Hematopoietic multipotent progenitor cell treated with erythropoietin and hydrocortisone succinate and interleukin-3 and kit ligand, for 4 days (in vitro differentiated cells): ENCODE measurements around the gene IPO7.
"Not testable (repeated sequence)": the region's sequence is repeated elsewhere in the genome, so short reads cannot be mapped to it uniquely, and the experiment has no call there.

Source experiments
- DNase-seq: peaks from one replicate; pipeline ENCODE4 v3.0.0-alpha.2; 2015

IPO7 gene

DNA sequence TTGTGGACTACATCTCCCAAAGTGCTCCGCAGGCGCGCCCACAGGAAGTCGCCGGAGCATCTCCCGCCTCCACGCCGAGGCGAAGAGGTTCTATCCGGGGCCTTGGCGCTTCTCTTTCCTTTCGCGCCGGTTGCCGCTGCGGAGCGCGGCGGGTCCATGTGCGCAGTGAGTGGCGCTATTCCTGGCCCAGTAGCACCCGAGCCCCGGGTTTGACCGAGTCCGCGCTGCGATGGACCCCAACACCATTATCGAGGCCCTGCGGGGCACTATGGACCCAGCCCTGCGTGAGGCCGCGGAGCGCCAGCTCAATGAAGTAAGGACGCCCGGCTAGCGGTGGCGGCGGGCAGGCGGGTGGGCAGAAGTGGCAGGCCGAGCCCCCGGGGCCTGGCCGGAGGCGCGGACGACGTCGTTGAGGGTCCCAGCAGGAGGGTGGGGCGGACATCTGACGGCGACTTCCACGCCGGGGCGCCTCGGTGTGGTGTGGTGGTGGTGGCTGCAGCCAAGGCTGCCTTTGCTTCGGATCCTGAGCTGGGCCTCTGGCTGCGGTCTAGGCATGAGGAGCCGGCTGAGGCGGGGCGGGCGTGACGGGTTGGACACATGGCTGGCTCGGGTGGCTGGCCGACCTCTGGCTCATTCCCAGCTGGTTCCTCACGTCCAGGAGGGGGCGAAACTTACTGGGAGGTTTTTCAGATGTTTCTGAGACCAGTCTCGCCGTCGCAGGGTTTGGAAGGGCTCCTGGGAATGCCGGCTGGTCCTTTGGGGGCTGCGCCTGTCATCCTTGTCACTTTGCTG lies at the start of gene IPO7:
TSS of gene IPO7 (plus strand) at position 118 of the 792 bp plus-strand sequence. CDS start at position 230, 112 bp downstream.
- DNase-seq = peak; percentile 98

- DNase-seq = no peak
Measured at GRCh38 chr11:9341638-9342178, 42.7 kb upstream of the IPO7 start.

GRCh38 chr11:9344061-9344680 lies 40.3 kb upstream of the IPO7 start:
- no peak for DNase-seq

- DNase-seq = peak; percentile 85
Measured at GRCh38 chr11:9347100-9347499, 37.4 kb upstream of the IPO7 start.

DNA sequence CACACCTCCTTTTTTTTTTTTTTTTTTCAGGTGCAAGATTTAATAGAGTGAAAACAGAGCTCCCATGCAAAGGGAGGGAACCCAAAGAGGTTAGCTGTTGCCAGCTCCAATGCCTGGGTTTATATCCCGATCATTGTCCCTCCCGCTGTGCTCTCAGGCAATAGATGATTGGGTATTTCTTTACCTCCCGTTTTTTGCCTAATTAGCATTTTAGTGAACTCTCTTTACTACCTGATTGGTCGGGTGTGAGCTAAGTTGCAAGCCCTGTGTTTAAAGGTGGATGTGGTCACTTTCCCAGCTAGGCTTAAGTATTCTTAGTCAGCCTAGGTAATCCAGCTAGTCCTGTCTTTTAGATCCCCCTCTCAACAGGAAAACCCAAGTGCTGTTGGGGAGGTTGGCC lies 36.7 kb upstream of the IPO7 start:
- DNase-seq = not testable (repeated sequence)

- no peak for DNase-seq
Measured at GRCh38 chr11:9351321-9351881, 33.1 kb upstream of the IPO7 start.

- DNase-seq = no peak
Measured at GRCh38 chr11:9357041-9357440, 27.4 kb upstream of the IPO7 start.

GRCh38 chr11:9360862-9361622 lies 23.4 kb upstream of the IPO7 start:
- not testable (repeated sequence) for DNase-seq

GRCh38 chr11:9362393-9362863 lies 22.0 kb upstream of the IPO7 start:
- peak; percentile 32 for DNase-seq

DNA sequence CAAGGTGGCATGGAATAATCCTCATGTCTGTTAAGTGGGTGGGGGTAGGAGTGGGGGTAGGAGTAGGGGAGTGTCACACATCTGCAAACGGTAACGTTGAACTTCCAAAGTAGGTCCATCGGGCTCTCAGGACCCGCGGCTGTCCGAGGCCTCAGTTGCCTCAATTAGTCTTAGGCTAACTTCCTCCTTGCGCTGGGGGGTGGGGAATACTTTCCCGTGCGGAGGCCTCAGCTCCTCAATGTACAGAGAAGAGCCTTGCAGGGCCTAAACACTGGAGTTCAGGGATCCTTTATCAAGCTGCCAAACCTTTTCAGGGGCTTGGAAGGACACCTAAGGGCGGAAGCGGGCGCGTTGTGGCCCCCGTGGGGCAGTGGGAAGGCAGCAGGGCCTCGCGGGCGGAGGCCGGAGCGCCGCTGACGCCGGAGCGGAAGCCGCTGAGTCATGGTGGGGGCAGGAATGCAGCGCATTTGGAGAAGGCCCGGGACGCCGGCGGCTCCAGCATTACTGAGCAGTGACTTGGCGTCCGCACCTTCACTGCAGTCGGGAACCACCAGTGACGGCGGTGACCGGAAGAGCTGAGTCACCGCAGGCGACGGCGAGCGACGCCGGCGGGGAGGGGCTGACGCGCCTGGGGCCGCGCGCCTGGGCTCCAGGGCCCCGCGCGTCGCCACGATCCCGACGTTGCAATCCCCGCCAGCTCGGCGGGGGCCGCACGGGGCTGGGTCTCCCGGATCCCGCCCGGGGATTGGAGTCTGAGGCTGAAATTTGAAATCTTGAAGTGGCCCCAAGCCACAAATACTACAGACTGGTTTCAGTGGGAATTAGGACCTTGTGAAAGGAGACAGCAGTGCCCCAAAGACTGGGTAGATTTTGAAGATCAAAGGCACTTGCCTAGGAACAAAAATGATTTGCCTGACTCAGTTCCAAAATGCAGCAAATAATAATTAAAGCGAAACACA lies 20.2 kb upstream of the IPO7 start:
- DNase-seq = peak; percentile 97

DNA sequence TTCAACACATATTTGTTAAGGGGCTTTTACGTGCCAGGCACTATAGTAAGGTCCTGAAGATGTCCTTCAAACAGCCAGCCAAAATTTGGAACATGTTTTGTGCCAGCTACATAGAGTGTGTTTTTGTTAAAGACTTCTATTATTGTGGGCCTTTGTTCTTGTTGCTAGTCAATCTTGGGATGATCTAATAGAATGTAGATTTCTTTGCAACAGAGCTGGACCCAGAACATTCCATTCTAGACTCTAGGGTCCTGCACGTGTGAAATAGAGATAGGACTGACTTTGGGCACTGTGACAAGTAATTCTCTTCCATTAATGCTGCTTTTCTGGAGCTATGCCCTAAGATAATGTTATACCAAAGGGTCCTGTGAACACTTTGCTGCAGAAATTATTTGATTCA lies 16.9 kb upstream of the IPO7 start:
- DNase-seq = no peak

- DNase-seq = no peak
Measured at GRCh38 chr11:9377036-9377435, 7.4 kb upstream of the IPO7 start.

DNA sequence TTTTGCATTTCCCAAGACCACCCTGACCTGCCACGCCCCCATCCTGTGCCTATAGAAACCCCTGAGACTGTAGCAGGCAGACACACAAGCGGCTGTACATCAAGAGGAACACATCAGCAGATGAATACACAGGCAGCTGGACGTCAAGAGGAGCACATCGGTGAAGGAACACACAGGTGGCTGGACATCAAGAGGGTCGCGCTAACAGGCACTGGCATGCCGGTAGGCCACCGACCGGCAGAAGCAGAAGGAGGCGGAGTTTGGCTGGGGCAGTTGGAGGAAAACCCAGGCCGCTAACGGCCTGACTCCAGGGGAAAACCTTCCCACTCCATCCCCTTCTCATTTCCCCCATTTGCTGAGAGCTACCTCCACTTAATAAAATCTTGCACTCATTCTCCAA lies 5.4 kb upstream of the IPO7 start:
- no peak for DNase-seq

DNA sequence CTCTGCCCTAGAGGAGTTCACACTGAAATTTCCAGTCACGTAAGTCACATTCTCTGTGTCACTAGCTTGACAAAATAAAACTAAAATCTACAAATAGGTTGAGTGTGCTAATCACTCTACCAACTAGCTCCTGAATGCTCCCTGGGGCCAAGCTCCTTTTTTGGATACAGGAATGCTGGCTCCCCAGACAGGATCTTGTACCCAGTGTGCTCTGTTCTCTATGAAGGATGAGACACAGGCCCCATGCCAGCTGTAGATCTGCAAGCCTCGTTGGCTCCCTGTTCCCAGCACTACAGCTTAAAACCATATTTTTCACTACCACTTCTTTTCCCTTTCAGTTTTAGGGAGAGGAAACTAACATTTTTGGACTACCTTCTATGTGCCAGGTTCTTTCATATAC lies 3.7 kb upstream of the IPO7 start:
- DNase-seq = no peak

DNA sequence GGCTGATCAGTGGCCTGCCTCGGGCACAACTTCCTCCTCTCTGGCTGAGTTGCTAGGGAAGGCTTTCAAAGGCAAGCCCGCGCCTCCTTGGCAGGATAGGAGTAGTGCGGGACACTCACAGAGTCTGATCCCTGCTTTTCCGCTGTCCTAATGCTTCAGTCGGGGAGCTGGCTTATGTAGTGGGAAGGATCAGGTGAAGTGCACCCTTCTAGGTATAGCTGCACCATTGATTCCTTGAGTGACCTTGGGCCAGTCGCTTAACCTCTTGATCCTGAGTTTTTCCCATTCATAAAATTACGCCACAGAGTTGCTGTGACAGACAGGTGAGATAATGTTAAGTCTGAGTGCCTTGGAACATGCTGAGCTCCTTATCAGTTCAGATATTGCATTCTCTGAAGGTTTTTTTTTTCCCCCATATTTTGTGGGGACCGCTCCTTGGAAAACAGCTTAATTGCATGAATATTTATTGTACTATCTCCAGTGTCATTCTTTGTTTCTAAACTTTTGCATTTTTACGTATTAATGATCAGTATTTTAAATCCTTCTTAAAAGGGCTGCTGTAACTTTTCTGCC lies 961 bp downstream of the IPO7 start:
- peak; percentile 45 for DNase-seq

DNA sequence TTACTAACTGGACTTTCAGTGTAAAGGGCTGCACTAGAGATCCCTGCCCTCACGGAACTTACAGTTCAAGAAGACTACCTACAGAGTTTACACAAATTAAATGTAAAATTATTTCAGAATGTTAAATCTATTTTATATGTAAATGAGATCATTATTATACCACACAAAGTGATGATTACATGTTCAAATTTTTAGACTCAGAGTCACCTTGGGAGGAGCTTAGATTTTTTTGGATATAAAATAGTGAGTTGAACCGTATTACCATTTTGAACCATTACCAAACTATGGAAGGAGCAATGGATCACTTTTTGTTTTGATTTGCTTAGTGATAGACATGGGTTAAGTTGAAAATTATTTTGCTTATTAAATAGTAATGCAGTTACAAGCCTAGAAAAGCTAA lies 1.6 kb downstream of the IPO7 start:
- DNase-seq = no peak

DNA sequence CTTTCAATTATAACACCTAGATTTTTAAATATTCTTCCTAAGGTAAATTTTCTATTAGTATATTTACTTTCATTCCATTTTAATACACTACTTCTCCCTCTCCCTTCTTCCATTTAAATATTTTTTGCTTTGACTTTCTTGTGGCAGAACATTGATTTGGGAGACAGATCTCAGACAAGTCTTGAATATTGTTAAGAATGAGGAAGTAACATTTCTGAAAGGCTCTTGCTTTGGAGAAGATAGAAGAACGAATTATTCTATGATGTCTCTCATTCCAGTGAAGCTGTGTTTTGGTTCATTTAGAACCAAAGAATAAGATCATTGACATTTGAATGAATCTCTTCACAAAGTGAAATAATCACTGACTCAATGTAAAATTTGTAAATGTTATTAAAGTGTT lies 2.4 kb downstream of the IPO7 start:
- peak; percentile 49 for DNase-seq

GRCh38 chr11:9396310-9396709 lies 11.9 kb downstream of the IPO7 start:
- no peak for DNase-seq

- DNase-seq = no peak
Measured at GRCh38 chr11:9396752-9397151, 12.3 kb downstream of the IPO7 start.

GRCh38 chr11:9397746-9398680 lies 13.6 kb downstream of the IPO7 start:
- DNase-seq = no peak
